ENCODE results near the gene RNF152. TPM values are rescaled to one million over a fixed set of nuclear protein-coding genes. Genes with fewer than 3 reads are reported as not detected.

Gene RNF152
- total and polyA plus RNA-seq, 2 of the 4 experiments (the other 2 are of a cell fraction) = 7.5 to 18.5 TPM

GRCh38 chr18:61939046-61939674 lies 46.4 kb upstream of the RNF152 start:
- H3K4me1 ChIP-seq (ENCODE audit: control insufficient read depth, insufficient read depth, low read length) = peaks cover 2% of the 10 kb centered on the region; the same call in 1 of the 2 replicates
- no peak overlapping the region for H3K27ac ChIP-seq (ENCODE audit: insufficient read depth, low read length)
- CTCF ChIA-PET = interaction anchor here (1.0 to 1.4 kb wide), 2 partner anchors 9 to 10 kb away, joined by 3 to 4 read pairs; no protein-coding TSS in a partner anchor
- no peaks in the 10 kb centered on the region for H3K9me1 ChIP-seq (ENCODE audit: insufficient read depth, low read length)
- no peak overlapping the region for H3K18ac ChIP-seq (ENCODE audit: low read depth, low read length)
- POLR2A ChIA-PET (ENCODE audit: unreplicated experiment) = no interaction called here
- no peak overlapping the region for H2AK5ac ChIP-seq (ENCODE audit: low read depth, low read length)
- ATAC-seq (ENCODE audit: low read depth) = no peak
- no peak for DNase-seq
- H4K8ac ChIP-seq (ENCODE audit: low read depth in 2 of 2, low read length in 2 of 2) = no peak overlapping the region
- in situ Hi-C loops (cut with MboI; ENCODE audit: low sequenced_read_pairs) (no loop called here), dilution Hi-C loops (cut with HindIII; ENCODE audit: low sequenced_read_pairs, unreplicated experiment) (no loop called here), intact Hi-C loops (cut with micrococcal nuclease) (no loop called here)
- WGBS, 2 experiments (ENCODE audit: extremely low coverage in 2 of 2, insufficient read length in 1 of 2) = no CpG with 5 or more reads among the region's 4 CpGs
- H3K27me3 ChIP-seq (ENCODE audit: control insufficient read depth, insufficient read depth, low read length) = no peaks in the 10 kb centered on the region
- H4K5ac ChIP-seq (ENCODE audit: low read depth, low read length) = no peak overlapping the region
- H3K36me3 ChIP-seq (ENCODE audit: control insufficient read depth, insufficient read depth, low read length) = no peaks in the 10 kb centered on the region
- H3K79me1 ChIP-seq (ENCODE audit: low read depth in 1 of 2, low read length in 2 of 2) = no peaks in the 10 kb centered on the region
- H2BK15ac ChIP-seq (ENCODE audit: low read depth, low read length) = no peak overlapping the region
- H2BK120ac ChIP-seq (ENCODE audit: low read depth, low read length) = no peak overlapping the region
- H2BK20ac ChIP-seq (ENCODE audit: low read depth, low read length) = no peak overlapping the region
- H2BK5ac ChIP-seq (ENCODE audit: low read depth, low read length, poor library complexity, severe bottlenecking) = no peak overlapping the region
- no peak overlapping the region for H3K23ac ChIP-seq (ENCODE audit: low read depth, low read length)
- H3K56ac ChIP-seq (ENCODE audit: extremely low read depth, insufficient read depth, low read length) = no peak overlapping the region
- no peak overlapping the region for H3K14ac ChIP-seq (replicated peaks; ENCODE audit: low read depth, low read length)
- H3K4ac ChIP-seq (ENCODE audit: low read depth, low read length) = no peak overlapping the region
- no peaks in the 10 kb centered on the region for H3K9me3 ChIP-seq (ENCODE audit: control insufficient read depth, insufficient read depth, low read length)
- no peak overlapping the region for H2AFZ ChIP-seq (replicated peaks; ENCODE audit: low read length, poor library complexity)
- no peaks in the 10 kb centered on the region for H4K20me1 ChIP-seq (ENCODE audit: insufficient read depth, low read length)
- BruUV-seq (replicated peaks) = no TSS peak
- no peak overlapping the region for H3K4me2 ChIP-seq (ENCODE audit: low read depth, low read length)
- no peak overlapping the region for H2AK9ac ChIP-seq (replicated peaks; ENCODE audit: low read depth, low read length, poor library complexity)
- no peak overlapping the region for H4K91ac ChIP-seq (ENCODE audit: insufficient read depth, low read depth, low read length)
- no peak overlapping the region for H3K9ac ChIP-seq (ENCODE audit: low read depth, low read length)
- no peak for TF ChIP-seq POLR2A (IDR thresholded peaks at IDR 0.05; ENCODE audit: low read depth, low read length)
- no peak overlapping the region for H3K4me3 ChIP-seq (ENCODE audit: insufficient read depth, low read depth, low read length)

Data from IMR-90 (cell line).